Measurements from ENCODE around the gene ARMC10. TPM values are rescaled to one million over a fixed set of nuclear protein-coding genes. Genes with fewer than 3 reads are reported as not detected.
A peak's percentile ranks its signal among the peaks of the same experiment; 100 is the strongest.

Gene ARMC10
- total RNA-seq, 1 donor from 2014 or later = 36.5 TPM

- DNase-seq (ENCODE audit: extremely low spot score, unreplicated experiment) = no peak
- no peak overlapping the region for H3K4me3 Mint-ChIP-seq
- H3K27ac Mint-ChIP-seq = no peak overlapping the region
- H3K9me3 Mint-ChIP-seq = no peaks in the 10 kb centered on the region
- H3K4me1 Mint-ChIP-seq (ENCODE audit: unreplicated experiment) = peaks cover 5% of the 10 kb centered on the region
- TF ChIP-seq CTCF (conservative IDR thresholded peaks at IDR 0.05) = no peak
- H3K27me3 Mint-ChIP-seq = no peaks in the 10 kb centered on the region
- peaks cover 26% of the 10 kb centered on the region for H3K36me3 Mint-ChIP-seq
These were observed 46.7 kb downstream of the ARMC10 start for GRCh38 chr7:103121641-103122040.

- H3K4me1 Mint-ChIP-seq (ENCODE audit: unreplicated experiment) = peaks cover 5% of the 10 kb centered on the region
These were observed 48.6 kb downstream of the ARMC10 start for GRCh38 chr7:103123529-103123928.

DNA sequence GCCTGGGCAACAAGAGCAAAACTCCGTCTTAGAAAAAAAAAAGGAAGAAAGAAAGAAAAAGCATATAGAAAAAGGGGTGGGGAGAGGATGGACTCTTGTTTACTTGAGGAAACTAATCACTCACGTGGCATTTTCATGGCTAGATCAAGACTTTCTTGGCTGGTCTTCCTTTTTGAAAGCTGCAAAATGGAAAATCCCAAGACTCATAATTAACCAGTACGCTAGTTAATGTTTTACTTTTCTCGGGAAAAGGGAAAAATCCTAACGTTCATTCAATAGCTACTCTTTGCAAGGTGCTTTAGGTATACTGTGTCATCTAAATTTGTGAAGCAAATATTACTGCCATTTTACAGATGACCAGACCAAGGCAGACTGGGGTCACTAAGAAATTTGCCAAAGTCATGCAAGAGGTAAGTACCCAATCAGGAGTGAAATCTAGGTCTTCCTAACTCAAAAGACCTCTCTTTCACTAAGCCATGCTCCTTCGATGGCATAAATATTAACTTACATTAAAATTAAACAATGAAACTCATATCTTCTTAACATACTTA, 49.6 kb downstream of the ARMC10 start:
- no peak for TF ChIP-seq CTCF (conservative IDR thresholded peaks at IDR 0.05)
- no peaks in the 10 kb centered on the region for H3K9me3 Mint-ChIP-seq
- H3K27ac Mint-ChIP-seq = no peak overlapping the region
- no peak overlapping the region for H3K4me3 Mint-ChIP-seq
- H3K4me1 Mint-ChIP-seq (ENCODE audit: unreplicated experiment) = peaks cover 5% of the 10 kb centered on the region
- no peaks in the 10 kb centered on the region for H3K27me3 Mint-ChIP-seq
- no peak for DNase-seq (ENCODE audit: extremely low spot score, unreplicated experiment)
- peaks cover 36% of the 10 kb centered on the region for H3K36me3 Mint-ChIP-seq

More at GRCh38 chr7:103123529-103123928, 48.6 kb downstream of the ARMC10 start:
- Mint-ChIP-seq H3K27me3 (no peaks in the 10 kb centered on the region), H3K9me3 (no peaks in the 10 kb centered on the region), H3K4me3 (no peak overlapping the region), H3K27ac (no peak overlapping the region), H3K36me3 (peaks cover 38% of the 10 kb centered on the region)
- DNase-seq (ENCODE audit: extremely low spot score, unreplicated experiment) = no peak
- no peak for TF ChIP-seq CTCF (conservative IDR thresholded peaks at IDR 0.05)

DNA sequence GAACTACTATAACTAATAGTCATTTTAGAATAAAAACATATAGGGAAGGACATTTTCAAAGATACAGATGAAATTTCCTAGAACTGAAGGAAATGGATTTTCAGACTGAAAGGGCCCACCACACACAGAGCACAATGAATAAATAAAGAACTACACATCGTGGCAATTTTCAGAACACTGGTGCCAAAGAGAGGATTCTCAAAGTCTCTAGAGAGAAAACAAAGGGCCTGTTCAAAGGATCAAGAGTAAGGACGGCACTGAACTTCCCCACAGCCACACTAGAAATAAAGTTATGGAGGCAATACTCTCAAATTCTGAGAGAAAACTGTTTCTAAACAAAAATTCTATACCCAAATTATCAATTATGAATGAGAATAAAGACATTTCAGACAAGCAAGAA, 52.1 kb downstream of the ARMC10 start:
- no peak for DNase-seq (ENCODE audit: extremely low spot score, unreplicated experiment)
- no peak overlapping the region for H3K4me3 Mint-ChIP-seq
- peaks cover 26% of the 10 kb centered on the region for H3K36me3 Mint-ChIP-seq
- no peaks in the 10 kb centered on the region for H3K9me3 Mint-ChIP-seq
- no peak for TF ChIP-seq CTCF (conservative IDR thresholded peaks at IDR 0.05)
- H3K27ac Mint-ChIP-seq = no peak overlapping the region
- no peaks in the 10 kb centered on the region for H3K27me3 Mint-ChIP-seq
- peaks cover 6% of the 10 kb centered on the region for H3K4me1 Mint-ChIP-seq (ENCODE audit: unreplicated experiment)

DNA sequence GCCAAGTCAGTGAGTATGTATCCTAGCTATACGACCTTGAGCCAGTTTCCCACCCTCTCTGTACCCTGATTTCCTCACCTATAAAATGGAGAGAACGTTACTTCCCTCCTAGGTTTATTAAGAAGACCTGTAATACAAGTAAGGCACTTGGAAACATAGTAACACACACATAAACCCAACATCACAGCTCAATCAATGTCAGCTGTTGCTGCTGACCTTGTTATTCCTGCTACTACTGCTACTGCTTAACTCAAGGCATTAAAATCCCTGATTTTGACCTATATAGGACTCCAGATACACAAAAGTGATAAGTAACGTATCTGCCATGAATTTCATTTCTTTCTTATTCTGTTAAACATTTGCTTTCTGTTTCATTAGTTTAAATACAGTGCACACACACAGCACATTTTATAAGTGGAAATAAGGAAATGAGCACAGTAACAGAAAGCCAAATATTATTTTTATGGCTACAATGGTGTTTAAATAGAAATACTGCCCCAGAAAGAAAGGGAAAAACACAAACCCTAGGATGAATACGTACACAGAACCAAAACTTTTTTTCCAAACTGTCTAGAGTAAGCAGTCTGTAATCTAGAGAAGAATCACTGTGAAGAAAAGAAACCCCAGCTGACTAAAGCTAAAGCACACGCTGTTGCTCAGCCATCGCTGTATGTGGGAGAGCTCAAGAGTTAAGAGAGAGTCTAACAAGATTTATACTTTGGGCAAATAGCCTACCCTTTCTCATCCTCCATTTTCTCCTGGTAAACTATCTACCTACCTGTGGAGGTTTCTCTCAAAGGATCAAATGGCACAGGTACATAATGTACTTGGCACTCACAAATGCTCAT, 55.0 kb downstream of the ARMC10 start:
- peak overlapping the region; percentile 76 for H3K27ac Mint-ChIP-seq
- H3K4me1 Mint-ChIP-seq (ENCODE audit: unreplicated experiment) = peaks cover 16% of the 10 kb centered on the region
- H3K36me3 Mint-ChIP-seq = peaks cover 22% of the 10 kb centered on the region
- no peaks in the 10 kb centered on the region for H3K27me3 Mint-ChIP-seq
- no peak for TF ChIP-seq CTCF (conservative IDR thresholded peaks at IDR 0.05)
- H3K4me3 Mint-ChIP-seq = no peak overlapping the region
- no peak for DNase-seq (ENCODE audit: extremely low spot score, unreplicated experiment)
- no peaks in the 10 kb centered on the region for H3K9me3 Mint-ChIP-seq

All from type B pancreatic cell (in vitro differentiated cells).